ENCODE measurements around the gene GPR52.
"Not testable (repeated sequence)": the region's sequence is repeated elsewhere in the genome, so short reads cannot be mapped to it uniquely, and the experiment has no call there.

GPR52 gene, protein sequence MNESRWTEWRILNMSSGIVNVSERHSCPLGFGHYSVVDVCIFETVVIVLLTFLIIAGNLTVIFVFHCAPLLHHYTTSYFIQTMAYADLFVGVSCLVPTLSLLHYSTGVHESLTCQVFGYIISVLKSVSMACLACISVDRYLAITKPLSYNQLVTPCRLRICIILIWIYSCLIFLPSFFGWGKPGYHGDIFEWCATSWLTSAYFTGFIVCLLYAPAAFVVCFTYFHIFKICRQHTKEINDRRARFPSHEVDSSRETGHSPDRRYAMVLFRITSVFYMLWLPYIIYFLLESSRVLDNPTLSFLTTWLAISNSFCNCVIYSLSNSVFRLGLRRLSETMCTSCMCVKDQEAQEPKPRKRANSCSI

DNA sequence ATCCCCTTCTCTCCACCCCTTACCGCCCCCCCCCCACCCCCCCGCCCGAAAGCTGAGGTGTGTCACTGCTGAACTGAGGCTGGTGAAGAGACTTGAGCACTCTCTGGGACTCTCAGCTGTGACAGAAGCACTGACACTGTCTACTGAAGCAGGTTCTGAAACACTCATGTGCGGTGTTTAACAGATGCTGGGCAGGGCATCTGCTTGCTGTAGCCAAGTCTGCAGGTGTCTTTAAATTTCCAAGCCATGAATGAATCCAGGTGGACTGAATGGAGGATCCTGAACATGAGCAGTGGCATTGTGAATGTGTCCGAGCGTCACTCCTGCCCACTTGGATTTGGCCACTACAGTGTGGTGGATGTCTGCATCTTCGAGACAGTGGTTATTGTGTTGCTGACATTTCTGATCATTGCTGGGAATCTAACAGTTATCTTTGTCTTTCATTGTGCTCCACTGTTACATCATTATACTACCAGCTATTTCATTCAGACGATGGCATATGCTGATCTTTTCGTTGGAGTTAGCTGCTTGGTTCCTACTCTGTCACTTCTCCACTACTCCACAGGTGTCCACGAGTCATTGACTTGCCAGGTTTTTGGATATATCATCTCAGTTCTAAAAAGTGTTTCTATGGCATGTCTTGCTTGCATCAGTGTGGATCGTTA is at the start of gene GPR52:
Gene GPR52 (plus strand): TSS at position 99 of the 665 bp plus-strand sequence. CDS start 148 bp downstream, at position 247.
- DNase-seq: no peak

DNA sequence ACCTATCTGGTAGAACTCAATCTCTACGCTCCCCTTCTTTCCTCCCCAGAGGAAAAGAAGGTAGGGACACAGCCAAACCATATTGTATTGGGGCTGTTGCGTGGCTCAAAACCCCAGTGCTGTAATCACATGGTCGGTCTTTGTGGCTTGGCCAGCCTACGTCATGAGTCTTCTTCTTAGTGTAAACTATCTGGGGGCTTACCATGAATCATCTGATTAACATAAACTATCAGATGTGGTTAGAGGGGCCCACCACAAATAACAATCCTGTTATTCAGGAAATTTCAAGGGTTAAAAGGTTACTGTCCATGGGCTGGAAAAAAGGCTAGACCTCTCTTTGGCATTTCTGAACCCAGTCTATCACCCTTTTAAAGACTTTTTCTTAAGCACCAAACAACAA is 49.5 kb upstream of the GPR52 start:
- no peak for DNase-seq

DNA sequence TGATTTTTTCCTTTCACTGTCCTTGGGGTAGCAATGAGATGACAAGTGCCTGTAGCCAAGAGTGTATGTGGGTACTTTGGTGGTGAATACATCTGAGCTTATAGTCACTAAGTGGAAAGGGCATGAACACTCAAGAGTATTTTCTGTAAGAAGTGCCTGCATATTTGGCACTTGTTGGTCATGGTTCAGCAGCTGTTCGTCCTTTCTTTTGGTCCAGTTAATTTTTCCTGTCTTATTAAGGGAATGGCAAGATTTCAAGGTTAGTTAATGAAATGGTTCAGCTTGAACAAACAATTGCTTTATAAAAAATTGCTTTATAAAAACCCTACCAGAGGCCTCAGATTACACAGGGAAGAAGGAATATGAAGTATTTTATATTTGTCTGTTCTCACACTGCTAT is 48.6 kb upstream of the GPR52 start:
- peak; percentile 48 for DNase-seq

DNA sequence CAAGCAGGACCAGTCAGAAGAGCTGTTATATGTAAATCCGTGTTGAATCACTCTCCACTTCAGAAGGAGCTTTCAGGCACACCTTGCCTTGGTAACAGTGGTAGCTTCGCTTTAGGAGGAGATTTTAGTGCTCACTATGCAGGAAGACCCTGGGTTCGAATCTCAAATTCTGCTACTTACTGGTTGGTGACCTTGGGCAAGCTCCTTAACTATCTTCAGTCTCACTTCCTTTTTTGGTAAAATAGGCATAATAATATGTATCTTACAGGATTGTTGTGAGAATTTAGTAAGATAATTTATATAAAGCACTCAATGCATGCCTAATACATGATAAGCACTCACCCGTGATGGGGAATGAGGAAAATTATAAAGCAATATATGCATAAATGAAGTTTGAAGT is 46.7 kb upstream of the GPR52 start:
- DNase-seq: no peak

DNA sequence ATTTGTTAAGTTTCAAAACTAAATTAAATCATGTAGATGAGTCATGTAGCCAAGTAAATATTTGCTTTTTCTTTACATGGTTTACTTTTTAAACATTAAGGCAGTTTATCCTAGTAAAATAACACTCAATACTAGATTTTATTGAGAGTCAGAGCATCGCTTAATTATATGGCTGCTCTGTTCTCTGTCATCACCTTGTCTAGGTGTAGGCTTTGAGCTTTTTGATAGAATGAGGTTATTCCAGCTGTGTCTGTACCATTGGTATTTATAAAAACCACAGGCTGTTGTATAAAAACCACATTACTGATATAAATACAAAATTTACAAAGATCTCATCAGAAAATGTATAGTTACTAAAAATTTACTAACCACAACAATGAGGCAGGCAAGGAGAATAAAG is 42.5 kb upstream of the GPR52 start:
- DNase-seq: no peak

DNA sequence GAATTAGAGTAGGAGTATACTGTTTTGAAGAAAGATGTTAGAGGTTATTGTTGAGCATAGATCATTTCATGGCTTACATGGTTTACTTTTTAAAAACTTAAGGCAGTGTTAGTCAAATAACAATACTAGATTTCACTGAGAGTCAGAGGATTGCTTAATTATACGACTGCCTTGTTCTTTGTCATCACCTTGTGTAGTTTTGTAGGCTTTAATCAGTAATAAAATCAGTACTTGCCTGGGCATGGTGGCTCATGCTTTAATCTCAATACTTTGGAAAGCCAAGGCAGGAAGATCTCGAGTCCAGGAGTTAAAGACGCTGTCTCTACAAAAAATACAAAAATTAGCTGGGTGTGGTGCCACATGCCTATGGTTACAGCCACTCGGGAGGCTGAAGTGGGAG is 41.3 kb upstream of the GPR52 start:
- DNase-seq: no peak

DNA sequence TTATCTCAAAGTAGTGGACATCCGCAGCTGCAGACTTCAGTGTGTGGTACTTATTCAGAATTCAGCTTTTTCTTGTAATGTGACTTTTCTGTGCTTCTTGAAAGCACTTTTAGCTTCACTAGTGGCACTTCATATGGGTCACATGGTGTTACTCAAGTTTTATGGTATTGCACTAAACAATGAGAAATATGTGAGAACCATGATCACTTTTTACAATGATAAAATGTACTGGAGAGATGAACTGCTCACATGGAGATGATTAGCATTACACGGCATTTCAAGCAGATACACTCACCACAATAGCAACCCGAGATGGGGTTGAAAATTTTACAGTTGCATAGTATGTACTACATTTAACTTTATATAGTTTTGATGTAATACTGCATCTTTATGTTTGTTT is 40.1 kb upstream of the GPR52 start:
- no peak for DNase-seq

DNA sequence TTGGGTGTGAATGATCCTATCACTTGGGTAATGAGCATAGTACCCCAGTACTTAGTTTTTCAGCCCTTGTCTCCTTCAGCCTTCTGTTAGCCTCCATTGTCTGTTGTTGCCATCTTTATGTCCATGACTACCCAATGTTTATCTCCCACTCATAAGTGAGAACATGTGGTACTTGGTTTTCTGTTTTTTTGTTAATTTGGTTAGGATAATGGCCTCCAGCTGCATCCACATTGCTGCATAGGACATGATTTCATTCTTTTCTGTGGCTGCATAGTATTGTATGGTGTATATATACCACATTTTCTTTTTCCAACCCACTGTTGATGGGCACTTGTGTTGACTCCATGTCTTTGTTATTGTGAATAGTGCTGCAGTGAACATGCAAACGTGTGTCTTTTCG is 39.6 kb upstream of the GPR52 start:
- DNase-seq: no peak

DNA sequence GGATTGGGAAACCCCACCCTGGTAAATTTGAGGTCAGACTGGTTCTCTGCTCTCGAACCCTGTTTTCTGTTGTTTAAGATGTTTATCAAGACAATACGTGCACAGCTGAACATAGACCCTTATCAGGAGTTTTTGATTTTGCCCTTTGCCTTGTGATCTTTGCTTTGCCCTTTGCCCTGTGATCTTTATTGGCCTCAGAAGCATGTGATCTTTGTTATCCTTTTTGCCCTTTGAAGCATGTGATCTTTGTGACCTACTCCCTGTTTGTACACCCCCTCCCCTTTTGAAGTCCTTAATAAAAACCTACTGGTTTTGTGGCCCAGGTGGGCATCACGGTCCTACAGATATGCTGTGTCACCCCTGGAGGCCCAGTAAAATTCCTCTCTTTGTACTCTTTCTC is 38.0 kb upstream of the GPR52 start:
- not testable (repeated sequence) for DNase-seq

DNA sequence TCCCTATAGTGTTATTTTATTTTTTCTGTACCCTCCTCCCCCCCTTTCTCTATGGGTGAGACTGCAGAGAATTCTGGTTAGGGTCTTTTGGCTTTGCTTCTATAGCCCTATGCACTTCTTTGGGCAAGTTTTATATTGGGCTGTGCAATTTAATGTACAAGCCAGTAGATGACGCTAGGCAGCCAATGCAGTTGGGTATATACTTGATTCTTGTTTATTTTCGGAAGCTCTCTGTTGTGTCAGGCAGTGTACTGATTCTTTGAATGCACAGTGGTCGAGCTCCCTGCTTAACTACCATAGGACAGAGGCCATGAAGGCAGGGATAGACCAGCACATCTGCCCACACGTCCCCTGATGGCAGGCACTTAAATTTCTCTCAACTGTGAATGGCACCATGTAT is 34.1 kb upstream of the GPR52 start:
- DNase-seq: no peak

DNA sequence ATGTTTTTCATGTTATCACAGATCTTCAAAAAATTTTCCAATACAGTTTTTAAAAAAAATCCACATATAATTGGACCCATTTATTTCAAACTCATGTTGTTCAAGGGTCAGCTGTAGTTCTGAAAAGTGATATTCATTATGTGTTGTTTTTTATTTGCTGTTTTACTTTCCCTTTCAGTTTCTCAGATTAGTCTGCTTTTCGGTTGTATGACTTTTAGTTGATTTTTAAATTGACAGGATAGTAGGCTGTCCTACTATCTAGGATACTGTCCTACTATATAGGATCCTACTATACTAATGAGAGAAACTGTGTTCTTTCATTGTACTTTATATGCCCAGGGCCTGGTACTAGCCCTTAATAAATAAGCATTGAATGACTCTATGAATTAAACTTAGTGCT is 33.6 kb upstream of the GPR52 start:
- DNase-seq: no peak

DNA sequence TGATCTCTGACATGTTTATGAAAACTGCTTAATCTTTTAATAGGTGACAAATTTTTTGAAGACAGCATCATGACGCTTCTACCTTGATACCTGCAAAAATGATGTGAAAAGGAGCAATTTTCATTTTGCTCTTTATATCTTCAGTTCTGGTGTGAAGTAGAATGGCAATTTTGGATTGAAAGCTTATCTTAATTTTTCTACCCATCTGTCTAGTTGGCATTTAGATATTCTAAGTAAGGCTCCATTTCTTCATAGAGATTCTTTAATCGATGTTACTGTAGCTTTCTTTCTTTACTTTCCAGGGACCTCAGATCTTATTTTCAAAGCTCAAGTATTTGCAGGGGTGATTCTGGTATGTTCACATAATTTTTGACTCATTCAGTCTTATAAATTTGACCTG is 32.3 kb upstream of the GPR52 start:
- DNase-seq: no peak

DNA sequence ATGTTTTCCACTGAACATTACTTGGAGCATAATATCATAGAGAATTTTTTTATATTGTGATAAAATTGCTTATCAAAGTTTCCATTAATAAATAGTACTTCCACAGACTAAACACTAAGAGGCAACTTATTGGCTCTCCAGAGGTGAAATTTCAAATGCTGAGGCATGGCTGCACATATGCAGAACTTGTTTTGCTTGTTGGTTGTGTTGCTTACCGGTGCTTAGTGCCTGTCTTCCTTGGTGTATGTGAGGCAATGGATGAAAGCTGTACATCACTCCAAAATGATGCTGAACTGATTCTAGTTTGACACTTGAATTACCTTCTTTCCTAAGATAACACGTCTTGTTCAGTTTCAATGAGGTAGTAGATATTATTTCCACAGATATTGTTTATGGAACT is 29.8 kb upstream of the GPR52 start:
- no peak for DNase-seq

DNA sequence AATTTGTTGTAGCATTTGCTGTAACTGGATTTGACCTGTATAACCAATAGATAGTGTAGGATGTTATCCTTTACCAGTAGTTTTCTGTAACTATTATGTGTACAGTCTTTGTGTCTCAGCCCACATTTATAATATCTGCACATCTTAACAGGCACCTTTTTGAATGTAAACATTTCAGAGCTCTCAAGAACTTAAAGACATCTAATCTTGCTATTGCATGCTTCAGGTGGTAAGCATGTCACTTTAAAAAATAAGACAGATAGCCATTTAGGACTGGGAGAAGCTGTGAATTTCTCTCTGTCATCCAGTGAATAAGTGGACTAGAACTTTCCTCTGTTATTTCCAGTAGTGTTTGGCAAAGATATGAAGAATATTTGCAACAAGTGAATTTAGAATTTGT is 22.6 kb upstream of the GPR52 start:
- no peak for DNase-seq

DNA sequence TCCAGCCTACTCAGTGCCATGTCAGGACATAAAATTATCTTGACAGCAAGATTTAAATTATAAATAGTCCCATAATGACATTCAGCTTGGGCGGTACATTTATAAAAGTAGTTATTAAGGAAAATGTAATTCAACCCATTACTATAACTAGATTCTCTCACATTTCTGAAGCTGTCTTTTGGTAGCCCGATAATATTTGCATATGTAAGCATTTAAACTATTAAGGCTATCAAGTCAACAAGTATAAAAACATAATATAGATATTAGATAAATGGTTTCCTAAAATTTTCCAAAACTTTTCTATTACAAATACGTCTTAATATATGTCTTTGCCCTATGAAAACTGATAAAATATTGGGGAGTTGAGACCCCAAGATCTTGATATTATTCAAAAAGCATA is 21.6 kb upstream of the GPR52 start:
- DNase-seq: no peak

DNA sequence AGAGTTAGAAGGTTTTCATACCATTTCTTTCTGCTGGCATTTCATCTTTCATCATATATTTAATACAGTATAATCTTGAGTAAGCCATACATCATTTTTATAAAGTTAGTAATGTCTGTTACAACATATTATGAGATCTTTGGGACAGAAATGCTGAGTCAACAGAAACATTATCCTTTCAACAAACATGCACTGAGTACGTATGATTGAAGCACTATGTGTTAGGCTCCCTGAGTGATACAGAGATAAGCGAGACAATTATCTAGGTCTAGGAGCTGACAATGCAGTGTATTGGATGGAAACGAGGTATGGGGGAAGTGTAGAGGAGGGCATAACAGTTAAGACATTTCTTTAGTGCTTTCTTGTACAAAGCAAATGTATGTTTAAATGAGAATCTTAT is 19.7 kb upstream of the GPR52 start:
- no peak for DNase-seq

DNA sequence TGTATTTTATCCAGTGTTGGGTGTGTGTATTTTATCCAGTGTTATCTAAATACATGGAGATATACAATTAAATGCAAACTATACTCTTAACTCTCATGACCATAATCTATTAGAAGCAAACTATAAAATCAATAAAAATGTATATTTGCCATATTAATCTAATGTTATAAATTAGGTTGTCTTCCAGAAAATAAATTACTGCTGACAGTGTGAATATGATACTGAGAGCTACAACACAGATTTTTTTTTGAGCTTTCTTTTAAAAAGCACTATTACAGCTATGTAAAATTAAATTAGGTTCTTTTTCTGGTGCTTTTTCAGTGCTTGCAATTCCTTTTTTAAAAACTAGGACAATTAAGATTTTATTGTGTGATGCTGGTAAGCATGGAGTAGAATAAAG is 19.0 kb upstream of the GPR52 start:
- DNase-seq: no peak

DNA sequence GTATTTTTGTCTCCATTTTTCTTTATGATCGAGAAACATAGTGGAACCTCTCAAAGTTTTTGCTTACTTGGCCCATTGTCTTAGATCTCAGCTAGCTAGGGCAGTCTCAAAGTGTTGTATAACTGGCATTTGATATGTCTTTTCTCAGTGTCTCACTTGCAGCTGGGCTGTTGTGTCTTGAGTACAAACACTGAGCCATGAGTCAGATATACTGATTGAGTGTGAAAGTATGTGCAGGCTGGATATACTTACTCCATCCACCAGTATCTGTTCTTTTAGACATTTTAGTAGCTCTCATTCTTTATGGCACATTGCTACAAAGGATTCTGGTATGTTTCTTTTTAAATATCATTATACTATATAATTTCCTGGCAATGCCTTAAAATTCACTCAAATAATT is 14.3 kb upstream of the GPR52 start:
- DNase-seq: no peak

DNA sequence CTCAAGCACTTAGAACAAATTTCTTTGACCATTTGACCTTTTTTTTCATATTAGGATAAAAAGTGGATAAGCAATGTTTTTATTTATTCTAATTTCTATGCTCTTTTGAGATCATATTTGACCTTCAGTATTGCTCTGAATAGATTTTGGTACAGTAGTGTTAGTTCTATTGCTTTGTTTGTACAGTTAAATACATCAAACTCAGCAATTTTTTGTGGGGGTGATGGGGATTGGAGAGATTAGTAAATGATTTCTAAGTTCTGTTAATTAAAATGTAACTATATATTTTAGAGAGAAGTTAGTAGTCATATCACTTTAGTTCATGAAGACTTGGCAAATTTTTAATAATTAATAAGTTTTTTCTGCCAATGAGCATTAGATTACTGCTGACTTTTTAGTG is 2.4 kb upstream of the GPR52 start:
- no peak for DNase-seq

DNA sequence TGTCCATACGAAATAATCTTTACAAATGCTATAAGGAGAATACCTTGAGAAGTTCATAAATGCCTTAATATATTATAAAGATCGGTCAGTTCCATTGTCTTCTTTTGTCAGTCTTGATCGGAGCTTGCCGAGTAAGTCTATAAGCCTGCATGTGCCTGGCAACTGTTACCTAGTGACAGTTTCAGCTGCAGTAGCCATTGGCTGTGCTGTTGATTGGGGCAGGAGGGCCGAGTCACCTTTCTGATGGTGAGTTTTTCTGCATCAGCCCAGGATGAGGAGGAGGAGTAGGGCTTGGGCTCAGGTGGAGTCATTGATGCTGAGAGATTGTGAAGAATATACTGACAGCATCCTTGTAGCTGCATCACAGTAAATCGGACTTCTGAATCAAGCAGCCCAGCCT is 1.9 kb upstream of the GPR52 start:
- DNase-seq: no peak

DNA sequence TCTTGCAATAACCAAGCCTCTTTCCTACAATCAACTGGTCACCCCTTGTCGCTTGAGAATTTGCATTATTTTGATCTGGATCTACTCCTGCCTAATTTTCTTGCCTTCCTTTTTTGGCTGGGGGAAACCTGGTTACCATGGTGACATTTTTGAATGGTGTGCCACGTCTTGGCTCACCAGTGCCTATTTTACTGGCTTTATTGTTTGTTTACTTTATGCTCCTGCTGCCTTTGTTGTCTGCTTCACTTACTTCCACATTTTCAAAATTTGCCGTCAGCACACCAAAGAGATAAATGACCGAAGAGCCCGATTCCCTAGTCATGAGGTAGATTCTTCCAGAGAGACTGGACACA is 743 bp downstream of the GPR52 start:
- peak; percentile 22 for DNase-seq

DNA sequence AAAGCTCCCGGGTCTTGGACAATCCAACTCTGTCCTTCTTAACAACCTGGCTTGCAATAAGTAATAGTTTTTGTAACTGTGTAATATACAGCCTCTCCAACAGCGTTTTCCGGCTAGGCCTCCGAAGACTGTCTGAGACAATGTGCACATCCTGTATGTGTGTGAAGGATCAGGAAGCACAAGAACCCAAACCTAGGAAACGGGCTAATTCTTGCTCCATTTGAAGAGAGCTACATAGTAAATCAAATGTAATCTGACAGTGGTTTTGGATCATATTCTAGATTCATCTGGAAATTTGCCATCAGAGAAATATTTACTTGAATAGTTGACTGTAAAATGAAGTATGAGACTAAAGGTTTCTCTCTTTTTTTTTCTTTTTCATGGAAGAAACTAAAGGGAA is 1.2 kb downstream of the GPR52 start:
- DNase-seq: no peak

DNA sequence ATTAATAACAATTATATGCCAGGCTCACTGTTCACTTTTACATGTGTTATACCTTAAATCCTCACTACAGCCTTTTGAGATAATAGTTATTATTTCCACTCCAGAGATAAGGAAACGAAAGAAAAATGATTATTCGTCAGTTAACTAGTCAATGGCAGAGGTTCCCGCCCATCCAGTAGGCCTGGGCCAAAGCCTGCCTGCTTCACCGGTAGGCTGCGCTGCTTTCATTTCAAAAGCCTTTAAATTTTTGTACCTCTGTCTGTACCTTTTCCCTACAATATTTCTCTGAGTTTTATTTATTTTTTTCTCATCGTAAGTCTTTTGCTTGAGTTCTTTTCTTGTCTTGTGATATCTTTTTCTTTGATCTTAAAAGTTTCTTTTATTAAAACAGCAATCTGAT is 3.6 kb downstream of the GPR52 start:
- DNase-seq: no peak

DNA sequence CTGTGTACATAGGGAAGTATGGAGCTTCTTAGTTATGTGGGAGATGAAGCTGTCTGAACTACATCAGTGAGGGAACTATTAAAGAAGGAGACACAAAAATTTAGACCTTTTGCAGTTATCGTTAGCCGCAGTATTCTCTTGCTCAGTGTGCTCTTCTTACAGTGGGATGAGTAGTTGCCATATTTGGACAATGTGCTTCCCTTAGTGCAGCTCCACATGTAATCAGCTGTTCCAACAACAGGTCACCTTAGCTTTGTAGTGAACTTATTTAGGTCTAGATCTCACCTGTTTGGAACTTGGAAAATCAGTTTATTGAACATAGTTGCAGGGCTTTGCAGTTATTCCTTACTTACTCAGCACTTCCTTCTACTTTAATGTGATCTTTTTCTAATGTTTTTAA is 18.1 kb downstream of the GPR52 start:
- no peak for DNase-seq

DNA sequence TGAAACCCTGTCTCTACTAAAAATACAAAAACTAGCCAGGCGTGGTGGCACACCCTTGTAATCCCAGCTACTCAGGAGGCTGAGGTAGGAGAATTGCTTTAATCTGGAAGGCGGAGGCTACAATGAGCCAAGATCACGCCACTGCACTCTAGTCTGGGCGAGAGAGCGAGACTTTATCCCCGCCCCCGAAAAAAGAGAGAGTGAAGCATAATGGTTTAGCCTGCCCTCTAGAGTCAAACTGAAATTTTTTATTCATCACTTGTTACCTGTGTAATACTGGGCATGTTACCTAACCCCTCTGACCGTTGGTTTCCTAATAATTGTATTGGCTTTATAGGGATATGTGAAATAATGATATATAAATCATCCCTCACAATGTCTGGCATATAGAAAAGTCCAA is 18.8 kb downstream of the GPR52 start:
- DNase-seq: no peak
